HEK293 (cell line): ENCODE measurements around the gene SPECC1.

Source experiments
- CTCF ChIA-PET: fragments of 350-600 bp; formaldehyde crosslinking; extraction: SDS; loops from one replicate; lab custom pipeline; 2021; ENCODE audit warnings: antibody characterized with exemption; lab: Yijun Ruan, JAX
- POLR2A ChIA-PET: fragments of 300-600 bp; formaldehyde crosslinking; extraction: SDS; loops from one replicate; lab custom pipeline; 2020; ENCODE audit warnings: antibody characterized with exemption, inconsistent platforms; lab: Yijun Ruan, JAX
- H3K27ac ChIP-seq: fragments of 200-500 bp; sonication (Bioruptor generic); 2 replicates; pipeline ENCODE4 v1.5.1; 2014; ENCODE audit warnings: low read depth, low read length, control low read depth, inconsistent platforms; ENCODE audit errors: extremely low read depth
- H3K36me3 ChIP-seq, 2 experiments: fragments of 200-500 bp in 1 of 2; sonication (Bioruptor generic) in 1 of 2; 1 replicate in 1 of 2; 2 replicates in 1 of 2; pipeline ENCODE4 v1.5.1; 2014 to 2017; ENCODE audit warnings: inconsistent platforms in 2 of 2, low read length in 2 of 2; ENCODE audit not compliant: control insufficient read depth in 2 of 2, insufficient read depth in 1 of 2
- H3K4me1 ChIP-seq: fragments of 200-500 bp; sonication (Bioruptor generic); 2 replicates; pipeline ENCODE4 v1.5.1; 2014; ENCODE audit warnings: mild to moderate bottlenecking, low read length, inconsistent platforms; ENCODE audit not compliant: control insufficient read depth, insufficient read depth
- H3K4me3 ChIP-seq: 2 replicates; pipeline ENCODE4 v1.5.1; 2011; ENCODE audit warnings: low read depth, mild to moderate bottlenecking, control low read depth, low read length, moderate library complexity
- H3K9me3 ChIP-seq: fragments of 200-500 bp; sonication (Bioruptor generic); 2 replicates; pipeline ENCODE4 v1.5.1; 2014; ENCODE audit warnings: low read depth, low read length, inconsistent platforms; ENCODE audit not compliant: control insufficient read depth, insufficient read depth
- EGR2 ChIP-seq: fragments of 450-650 bp; formaldehyde crosslinking; IDR thresholded peaks from 2 replicates; pipeline ENCODE4 v1.5.1; 2016; ENCODE audit warnings: low read depth, missing biosample characterization, missing genetic modification characterization
- GFI1B ChIP-seq: fragments of 450-650 bp; formaldehyde crosslinking; IDR thresholded peaks from 2 replicates; pipeline ENCODE4 v1.5.1; 2016; ENCODE audit warnings: missing biosample characterization, missing genetic modification characterization
- IKZF3 ChIP-seq: fragments of 450-650 bp; IDR thresholded peaks from 2 replicates; pipeline ENCODE4 v1.5.0; 2018; ENCODE audit warnings: missing biosample characterization, mild to moderate bottlenecking, missing genetic modification characterization, moderate library complexity
- MYNN ChIP-seq: fragments of 450-650 bp; formaldehyde crosslinking; IDR thresholded peaks from 2 replicates; pipeline ENCODE4 v1.5.1; 2016; ENCODE audit warnings: missing biosample characterization, missing genetic modification characterization, borderline replicate concordance
- MZF1 ChIP-seq: fragments of 450-650 bp; formaldehyde crosslinking; IDR thresholded peaks from 2 replicates; pipeline ENCODE4 v1.5.1; 2017; ENCODE audit warnings: missing biosample characterization, missing genetic modification characterization, borderline replicate concordance
- PRDM1 ChIP-seq: fragments of 450-650 bp; formaldehyde crosslinking; IDR thresholded peaks from 2 replicates; pipeline ENCODE4; 2016; ENCODE audit warnings: missing biosample characterization, missing genetic modification characterization
- SP2 ChIP-seq: fragments of 450-650 bp; formaldehyde crosslinking; IDR thresholded peaks from 2 replicates; pipeline ENCODE4 v1.5.1; 2016; ENCODE audit warnings: missing biosample characterization, missing genetic modification characterization
- ZBTB11 ChIP-seq: fragments of 450-650 bp; formaldehyde crosslinking; conservative IDR thresholded peaks from 2 replicates; pipeline ENCODE4 v1.5.1; 2016; ENCODE audit warnings: low read depth, missing biosample characterization, missing genetic modification characterization
- ZNF10 ChIP-seq: fragments of 450-650 bp; formaldehyde crosslinking; IDR thresholded peaks from 2 replicates; pipeline ENCODE4 v1.5.1; 2017; ENCODE audit warnings: missing biosample characterization, missing genetic modification characterization
- ZNF23 ChIP-seq: fragments of 450-650 bp; formaldehyde crosslinking; IDR thresholded peaks from 2 replicates; pipeline ENCODE4 v1.5.1; 2016; ENCODE audit warnings: missing biosample characterization, missing genetic modification characterization, borderline replicate concordance
- ZNF501 ChIP-seq: fragments of 450-650 bp; formaldehyde crosslinking; IDR thresholded peaks from 2 replicates; pipeline ENCODE4 v1.5.1; 2016; ENCODE audit warnings: missing biosample characterization, missing genetic modification characterization
- ZNF610 ChIP-seq: fragments of 450-650 bp; formaldehyde crosslinking; IDR thresholded peaks from 2 replicates; pipeline ENCODE4 v1.5.1; 2016; ENCODE audit warnings: missing biosample characterization, missing genetic modification characterization, borderline replicate concordance
- ZNF830 ChIP-seq: fragments of 450-650 bp; IDR thresholded peaks from 2 replicates; pipeline ENCODE4 v1.5.0; 2018; ENCODE audit warnings: missing biosample characterization, missing genetic modification characterization, low read depth, mild to moderate bottlenecking, moderate library complexity
- ZSCAN23 ChIP-seq: fragments of 450-650 bp; formaldehyde crosslinking; IDR thresholded peaks from 2 replicates; pipeline ENCODE4 v1.5.1; 2016; ENCODE audit warnings: missing biosample characterization, missing genetic modification characterization
- TF ChIP-seq, protein P1 (sequence below): fragments of 450-650 bp; formaldehyde crosslinking; IDR thresholded peaks from 2 replicates; pipeline ENCODE4 v1.5.1; 2017; ENCODE audit warnings: missing biosample characterization, mild to moderate bottlenecking, missing genetic modification characterization, moderate library complexity
- TF ChIP-seq, protein P2 (sequence below): fragments of 450-650 bp; formaldehyde crosslinking; IDR thresholded peaks from 2 replicates; pipeline ENCODE4 v1.5.1; 2016; ENCODE audit warnings: missing biosample characterization, missing genetic modification characterization, borderline replicate concordance
- TF ChIP-seq, protein P3 (sequence below): fragments of 450-650 bp; formaldehyde crosslinking; IDR thresholded peaks from 2 replicates; pipeline ENCODE4 v1.5.1; 2017; ENCODE audit warnings: missing biosample characterization, missing genetic modification characterization

Gene SPECC1

DNA sequence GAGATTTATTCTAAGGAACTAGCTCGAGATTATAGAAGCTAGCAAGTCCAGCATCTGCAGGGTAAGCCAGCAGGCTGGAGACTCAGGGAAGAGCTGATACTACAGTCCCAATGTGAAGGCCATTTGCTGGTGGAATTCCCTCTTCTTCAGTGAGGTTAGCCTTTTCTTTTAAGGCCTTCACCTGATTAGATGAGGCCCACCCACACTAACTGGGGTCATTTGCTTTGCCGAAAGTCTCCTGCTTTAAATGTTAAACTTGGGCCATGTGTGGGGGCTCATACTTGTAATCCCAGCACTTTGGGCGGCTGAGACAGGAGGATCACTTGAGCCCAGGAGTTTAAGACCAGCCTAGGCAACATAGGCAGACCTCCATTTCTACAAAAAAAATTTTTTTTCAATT is 289.9 kb downstream of the SPECC1 start:
- CTCF ChIA-PET, result no interaction called here
- Histone ChIP-seq H3K9me3 (no peaks in the 10 kb centered on the region), H3K27ac (no peak overlapping the region), H3K4me1 (no peaks in the 10 kb centered on the region), H3K4me3 (no peak overlapping the region), H3K36me3 (peaks cover 0 to 11% of the 10 kb centered on the region in 2 experiments; a peak in 2 of 3 replicates)
- POLR2A ChIA-PET, result no interaction called here
- TF ChIP-seq GFI1B (no peak), ZNF10 (tag by site-specific recombination) (peak; percentile 99)

- no peaks in the 10 kb centered on the region; the same call in 1 of the 2 replicates for H3K9me3 ChIP-seq
- POLR2A ChIA-PET, result no interaction called here
- H3K36me3 ChIP-seq, result peaks cover 0 to 11% of the 10 kb centered on the region in 2 experiments; a peak in 2 of 3 replicates
- H3K4me3 ChIP-seq, result no peak overlapping the region
- H3K4me1 ChIP-seq, result no peaks in the 10 kb centered on the region
- TF ChIP-seq EGR2 (tag by site-specific recombination) (0 out of 2 replicates have a peak, but pooled peaks have one; percentile 14), MZF1 (tag by site-specific recombination) (no peak)
- TF ChIP-seq, all 188 proteins: peak for 1
- no peak overlapping the region for H3K27ac ChIP-seq
- CTCF ChIA-PET, result no interaction called here
These were observed 291.3 kb downstream of the SPECC1 start for GRCh38 chr17:20300436-20300934.

DNA sequence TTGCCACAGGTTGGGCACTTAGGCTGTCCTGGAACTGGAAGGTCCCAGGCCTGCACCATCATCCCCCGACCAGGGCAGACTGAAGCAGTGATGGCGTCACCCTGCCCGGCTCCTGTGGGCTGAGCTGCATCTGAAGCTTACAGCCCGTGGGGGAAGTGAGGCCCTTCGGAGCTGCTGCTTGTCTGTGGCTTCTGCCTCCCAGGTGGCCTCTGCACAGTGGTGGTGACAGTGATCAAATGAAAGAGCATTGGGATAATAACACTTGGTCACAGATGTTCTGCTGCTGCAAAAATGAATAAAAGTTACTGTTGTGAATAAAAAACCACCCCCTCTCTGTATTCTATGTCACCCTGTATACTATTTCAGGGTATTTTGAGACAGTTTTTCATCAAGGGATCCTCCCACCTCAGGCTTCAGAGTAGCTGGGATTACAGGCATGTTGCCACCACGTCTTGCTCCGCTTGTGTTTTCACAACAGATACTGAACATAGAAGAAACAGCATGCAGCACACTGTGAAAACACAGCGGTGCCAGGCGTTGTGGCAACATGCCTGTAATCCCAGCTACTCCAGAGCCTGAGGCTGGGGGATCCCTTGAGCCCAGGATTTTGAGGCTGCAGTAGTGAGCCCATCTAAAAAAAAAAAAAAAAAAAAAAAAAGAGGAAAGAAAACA is 293.2 kb downstream of the SPECC1 start:
- H3K4me1 ChIP-seq, result no peaks in the 10 kb centered on the region
- H3K27ac ChIP-seq, result no peak overlapping the region
- H3K4me3 ChIP-seq, result no peak overlapping the region
- TF ChIP-seq ZNF23 (tag by site-specific recombination), result no peak
- TF ChIP-seq, protein P1, sequence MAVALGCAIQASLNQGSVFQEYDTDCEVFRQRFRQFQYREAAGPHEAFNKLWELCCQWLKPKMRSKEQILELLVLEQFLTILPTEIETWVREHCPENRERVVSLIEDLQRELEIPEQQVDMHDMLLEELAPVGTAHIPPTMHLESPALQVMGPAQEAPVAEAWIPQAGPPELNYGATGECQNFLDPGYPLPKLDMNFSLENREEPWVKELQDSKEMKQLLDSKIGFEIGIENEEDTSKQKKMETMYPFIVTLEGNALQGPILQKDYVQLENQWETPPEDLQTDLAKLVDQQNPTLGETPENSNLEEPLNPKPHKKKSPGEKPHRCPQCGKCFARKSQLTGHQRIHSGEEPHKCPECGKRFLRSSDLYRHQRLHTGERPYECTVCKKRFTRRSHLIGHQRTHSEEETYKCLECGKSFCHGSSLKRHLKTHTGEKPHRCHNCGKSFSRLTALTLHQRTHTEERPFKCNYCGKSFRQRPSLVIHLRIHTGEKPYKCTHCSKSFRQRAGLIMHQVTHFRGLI (tag by site-specific recombination), result 0 out of 2 replicates have a peak, but pooled peaks have one; percentile 33
- peaks cover 0 to 13% of the 10 kb centered on the region in 2 experiments for H3K36me3 ChIP-seq
- H3K9me3 ChIP-seq, result no peaks in the 10 kb centered on the region; the same call in 1 of the 2 replicates
- CTCF ChIA-PET, result interaction anchor here (0.8 kb wide), 1 partner anchor 77 kb away, joined by 3 read pairs; no protein-coding TSS in a partner anchor
- POLR2A ChIA-PET, result no interaction called here

DNA sequence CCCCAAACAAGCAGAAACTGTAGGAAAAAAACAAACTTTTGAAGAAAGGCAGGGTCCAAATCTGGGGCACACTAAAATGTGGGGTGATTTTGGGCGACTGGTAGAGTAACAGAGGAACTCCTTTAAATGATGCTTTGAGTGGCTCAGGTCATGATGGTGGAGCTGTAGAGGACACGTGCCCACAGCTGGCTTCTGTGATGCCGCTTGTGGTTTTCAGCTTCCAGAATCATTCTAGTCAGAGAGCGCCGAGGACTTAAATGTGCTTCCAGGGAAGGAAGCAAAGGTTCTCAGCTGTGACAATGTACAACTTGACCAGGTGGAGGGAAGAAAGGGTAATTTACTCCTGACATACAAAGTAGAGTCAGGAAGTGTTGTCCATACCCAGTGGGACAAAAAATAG is 295.8 kb downstream of the SPECC1 start:
- CTCF ChIA-PET, result interaction anchor here (0.5 to 1.2 kb wide), 3 partner anchors 16 to 599 kb away, joined by 3 to 4 read pairs (median 3); no protein-coding TSS in a partner anchor
- H3K9me3 ChIP-seq, result peaks cover 3% of the 10 kb centered on the region; the same call in 1 of the 2 replicates
- H3K27ac ChIP-seq, result no peak overlapping the region
- POLR2A ChIA-PET, result no interaction called here
- peaks cover 0 to 13% of the 10 kb centered on the region in 2 experiments; a peak in 2 of 3 replicates for H3K36me3 ChIP-seq
- no peak overlapping the region for H3K4me3 ChIP-seq
- no peaks in the 10 kb centered on the region for H3K4me1 ChIP-seq
- TF ChIP-seq ZNF830 (tag by site-specific recombination), result no peak
- TF ChIP-seq ZNF501 (tag by site-specific recombination), result no peak
- TF ChIP-seq, protein P2, sequence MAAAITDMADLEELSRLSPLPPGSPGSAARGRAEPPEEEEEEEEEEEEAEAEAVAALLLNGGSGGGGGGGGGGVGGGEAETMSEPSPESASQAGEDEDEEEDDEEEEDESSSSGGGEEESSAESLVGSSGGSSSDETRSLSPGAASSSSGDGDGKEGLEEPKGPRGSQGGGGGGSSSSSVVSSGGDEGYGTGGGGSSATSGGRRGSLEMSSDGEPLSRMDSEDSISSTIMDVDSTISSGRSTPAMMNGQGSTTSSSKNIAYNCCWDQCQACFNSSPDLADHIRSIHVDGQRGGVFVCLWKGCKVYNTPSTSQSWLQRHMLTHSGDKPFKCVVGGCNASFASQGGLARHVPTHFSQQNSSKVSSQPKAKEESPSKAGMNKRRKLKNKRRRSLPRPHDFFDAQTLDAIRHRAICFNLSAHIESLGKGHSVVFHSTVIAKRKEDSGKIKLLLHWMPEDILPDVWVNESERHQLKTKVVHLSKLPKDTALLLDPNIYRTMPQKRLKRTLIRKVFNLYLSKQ, result no peak
- TF ChIP-seq ZSCAN23 (tag by site-specific recombination), result no peak
- TF ChIP-seq IKZF3 (tag by site-specific recombination), result no peak
- no peak for TF ChIP-seq PRDM1 (tag by site-specific recombination)
- TF ChIP-seq, protein P3, sequence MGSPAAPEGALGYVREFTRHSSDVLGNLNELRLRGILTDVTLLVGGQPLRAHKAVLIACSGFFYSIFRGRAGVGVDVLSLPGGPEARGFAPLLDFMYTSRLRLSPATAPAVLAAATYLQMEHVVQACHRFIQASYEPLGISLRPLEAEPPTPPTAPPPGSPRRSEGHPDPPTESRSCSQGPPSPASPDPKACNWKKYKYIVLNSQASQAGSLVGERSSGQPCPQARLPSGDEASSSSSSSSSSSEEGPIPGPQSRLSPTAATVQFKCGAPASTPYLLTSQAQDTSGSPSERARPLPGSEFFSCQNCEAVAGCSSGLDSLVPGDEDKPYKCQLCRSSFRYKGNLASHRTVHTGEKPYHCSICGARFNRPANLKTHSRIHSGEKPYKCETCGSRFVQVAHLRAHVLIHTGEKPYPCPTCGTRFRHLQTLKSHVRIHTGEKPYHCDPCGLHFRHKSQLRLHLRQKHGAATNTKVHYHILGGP (tag by site-specific recombination), result no peak
- TF ChIP-seq SP2 (tag by site-specific recombination), result no peak
- TF ChIP-seq ZNF610 (tag by site-specific recombination), result no peak
- no peak for TF ChIP-seq ZBTB11 (tag by site-specific recombination)
- TF ChIP-seq MYNN (tag by site-specific recombination), result no peak
- TF ChIP-seq ZNF23 (tag by site-specific recombination), result no peak
